ENCODE results near the gene GREB1L.

GRCh38 chr18:21389903-21390302, 147.9 kb downstream of the GREB1L start:
- TF ChIP-seq CTCF (optimal IDR thresholded peaks at IDR 0.05 in 1 of 3, IDR thresholded peaks at IDR 0.05 in 1 of 3, conservative IDR thresholded peaks at IDR 0.05 in 1 of 3; ENCODE audit: extremely low read depth in 1 of 3, insufficient read depth in 2 of 3, low read length in 3 of 3) (no peak), EZH2 (IDR thresholded peaks at IDR 0.05; ENCODE audit: low read length) (no peak)

All from keratinocyte (primary cell).